GM18502 (cell line): Measurements from ENCODE around the gene CACNB3.
A peak's percentile ranks its signal among the peaks of the same experiment; 100 is the strongest.

Experiments
- ATAC-seq: cut with Tn5 transposase; IDR thresholded peaks from one replicate; pipeline ENCODE4 v1.9.1; 2021; ENCODE audit warnings: mild to moderate bottlenecking; ENCODE audit not compliant: unreplicated experiment, poor library complexity

CACNB3 gene

DNA sequence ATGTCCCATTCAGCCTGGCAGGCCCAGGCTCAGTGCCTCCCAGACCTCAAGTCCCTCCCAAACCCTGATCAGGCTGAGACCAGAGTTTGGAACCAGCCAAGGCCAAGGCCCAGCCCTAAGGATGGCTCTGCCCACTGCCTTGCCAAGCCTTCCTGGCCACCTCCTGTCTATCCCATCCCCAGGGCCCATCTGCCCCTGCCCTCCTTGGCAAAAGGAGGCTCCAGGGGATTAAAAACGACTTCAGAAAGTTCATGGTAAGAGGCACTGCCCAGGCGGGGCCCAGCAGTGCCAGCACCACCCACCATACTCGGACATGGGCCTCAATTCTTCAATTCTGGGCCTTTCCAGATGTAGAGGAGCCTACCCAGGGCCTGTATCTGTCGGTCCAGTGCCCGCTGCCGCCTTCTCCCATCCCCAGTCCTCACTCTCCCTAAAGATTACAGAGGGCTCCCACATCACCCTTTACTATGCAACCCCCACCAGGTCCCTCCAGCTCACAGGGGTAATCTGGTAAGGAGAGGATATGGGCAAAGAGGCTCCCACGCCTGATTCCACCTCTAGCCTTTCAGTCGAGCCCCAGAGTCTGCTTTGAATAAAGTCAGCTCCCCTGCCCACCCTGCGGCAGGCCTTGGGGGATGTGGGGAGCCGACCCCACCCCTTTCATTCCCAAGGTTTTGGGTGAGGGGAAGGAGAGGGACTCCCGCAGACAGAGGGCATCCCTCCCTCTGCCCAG lies 30.3 kb upstream of the CACNB3 start:
- no peak for ATAC-seq

DNA sequence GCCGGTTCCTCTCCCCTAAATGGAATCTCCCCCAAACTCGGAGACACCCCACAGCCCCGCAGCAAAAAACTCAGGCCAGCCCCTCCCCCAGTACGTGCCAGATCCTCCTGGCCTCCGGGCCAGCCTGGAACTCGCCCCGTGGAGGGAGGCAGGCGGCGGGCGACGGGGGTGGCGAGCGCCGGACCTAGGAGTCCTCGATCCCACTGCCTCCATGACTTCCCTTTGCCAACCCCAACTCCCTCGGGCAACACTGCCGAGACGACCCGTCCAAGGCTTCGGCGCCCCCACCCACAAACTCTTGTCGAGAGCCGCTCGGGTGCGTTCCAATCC lies 29.8 kb upstream of the CACNB3 start:
- ATAC-seq, result no peak

GRCh38 chr12:48788854-48789775 lies 29.2 kb upstream of the CACNB3 start, which contains the start of gene ADCY6:
Gene ADCY6, minus strand, starts transcription at chr12:48789089. Its CDS starts 5,655 bp downstream, at chr12:48783434.
- no peak for ATAC-seq

DNA sequence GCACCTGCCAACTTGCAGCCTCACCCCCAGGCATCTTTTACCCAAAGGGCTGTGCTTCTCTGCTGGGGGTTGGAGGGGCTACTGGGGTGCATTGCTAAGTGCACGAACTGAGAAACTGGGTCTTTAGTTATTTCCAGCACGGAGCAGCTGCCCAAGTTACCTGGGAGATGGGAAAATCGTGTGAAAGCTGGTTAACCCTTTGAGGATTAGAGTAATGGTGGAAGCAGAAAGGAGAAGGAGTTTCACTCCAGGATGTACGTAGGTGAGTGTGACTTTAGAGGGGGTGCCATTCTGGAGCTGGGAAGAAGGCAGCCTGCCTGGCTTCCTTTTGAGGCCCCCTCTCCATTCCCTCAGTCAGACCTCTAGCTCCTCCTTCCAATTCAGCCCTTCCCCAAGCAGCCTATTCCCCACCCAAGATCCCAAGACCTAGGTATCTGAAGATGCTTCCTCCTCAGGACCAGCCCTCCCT lies 28.4 kb upstream of the CACNB3 start:
- no peak for ATAC-seq

DNA sequence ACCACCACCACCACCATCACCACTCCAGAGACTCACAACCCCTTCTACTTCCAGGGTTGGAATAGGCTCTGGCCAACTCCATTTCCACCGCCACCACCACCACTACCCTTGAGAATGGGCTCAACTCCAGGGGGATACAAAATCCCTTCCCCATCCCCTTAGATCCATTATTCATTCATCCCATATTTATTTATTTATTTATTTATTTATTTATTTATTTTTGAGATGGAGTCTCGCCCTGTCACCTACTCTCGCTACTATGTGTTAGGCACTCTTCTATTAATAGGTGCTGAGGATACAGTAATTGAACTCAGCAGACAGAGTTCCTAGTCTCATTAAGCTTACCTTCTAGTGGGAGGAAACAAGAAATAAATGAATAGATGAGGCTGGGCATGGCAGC lies 24.6 kb upstream of the CACNB3 start:
- no peak for ATAC-seq

DNA sequence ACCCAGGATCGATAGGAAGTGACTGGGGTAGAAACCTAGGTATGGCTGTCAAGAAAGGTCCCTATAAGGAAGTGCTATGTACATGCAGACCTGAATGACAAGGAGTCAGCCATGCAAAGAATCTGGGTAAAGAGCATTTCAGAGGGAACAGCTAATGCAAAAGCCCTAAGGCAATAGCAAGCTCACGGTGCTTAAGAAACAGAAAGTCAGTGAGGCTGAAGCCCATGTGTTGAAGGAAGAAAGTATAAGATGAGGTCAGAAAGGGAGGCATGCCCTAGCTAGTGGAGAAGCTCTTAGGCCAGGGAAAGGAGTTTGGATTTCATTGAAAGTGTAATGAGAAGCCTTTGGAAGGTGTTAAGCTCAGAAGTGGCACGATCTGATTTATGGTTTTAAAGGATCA lies 23.4 kb upstream of the CACNB3 start:
- ATAC-seq, result no peak

DNA sequence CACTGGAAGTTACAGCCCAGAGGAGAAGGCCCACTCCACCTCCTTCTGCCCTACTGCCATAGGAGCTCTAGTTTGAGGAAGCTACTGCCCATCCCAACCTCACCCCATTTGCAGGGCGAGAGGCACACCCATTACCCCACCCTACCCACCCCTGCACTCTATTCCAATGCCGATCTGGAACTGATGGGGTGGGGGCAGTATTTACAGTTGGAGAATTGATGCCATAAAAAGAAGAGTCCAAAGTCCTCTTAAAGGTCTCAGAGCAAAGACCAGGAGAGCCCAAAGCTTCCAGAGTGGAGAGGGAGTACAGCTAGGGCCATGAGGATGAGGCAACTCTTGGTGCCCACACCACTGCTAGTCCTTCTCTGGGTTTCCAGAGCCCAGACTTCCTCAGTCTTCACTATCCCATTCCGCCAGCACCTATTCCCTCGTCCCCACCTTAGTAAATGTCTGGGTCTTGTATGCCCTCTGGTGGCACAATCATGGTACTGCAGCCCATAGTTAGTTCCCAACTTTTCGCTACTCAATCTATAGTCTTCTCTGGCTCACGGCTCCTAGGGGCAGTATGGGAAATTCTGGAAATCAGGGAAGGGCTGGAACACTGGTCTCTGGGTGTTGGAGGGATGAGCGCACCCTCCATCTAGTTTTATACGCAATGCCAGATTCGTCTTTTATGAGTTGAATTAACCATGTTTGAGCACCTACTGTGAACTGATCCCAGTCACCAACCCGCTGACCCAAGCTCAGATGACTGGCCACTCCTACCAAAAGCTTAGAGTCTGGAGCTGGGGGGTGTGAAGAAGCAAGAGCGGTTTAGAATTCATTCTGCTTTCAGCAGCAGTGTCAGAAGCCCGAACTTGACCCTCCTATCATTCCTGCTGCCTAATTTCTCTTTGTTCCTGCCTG lies 22.5 kb upstream of the CACNB3 start:
- ATAC-seq, result no peak

GRCh38 chr12:48796976-48797375 lies 21.3 kb upstream of the CACNB3 start:
- ATAC-seq, result no peak

DNA sequence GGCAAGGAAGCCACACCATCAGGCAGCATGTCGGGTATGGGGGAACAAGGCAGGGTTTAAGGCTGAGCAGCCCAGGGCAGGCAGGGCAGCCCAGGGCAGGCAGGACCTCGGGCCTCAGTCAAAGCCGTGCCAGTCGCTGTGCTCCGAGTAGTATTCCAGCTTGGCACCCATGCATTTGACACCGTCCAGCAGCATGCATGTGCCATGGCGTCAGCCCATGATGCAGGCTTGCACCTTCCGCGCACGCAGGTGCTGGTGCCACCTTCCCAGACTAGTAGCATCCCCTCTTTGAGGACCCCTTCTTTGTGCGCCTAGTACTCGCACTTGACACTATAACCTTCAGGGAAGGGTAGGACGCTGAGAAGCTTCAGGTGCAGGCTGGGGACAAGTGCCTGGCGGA lies 17.8 kb upstream of the CACNB3 start:
- no peak for ATAC-seq

DNA sequence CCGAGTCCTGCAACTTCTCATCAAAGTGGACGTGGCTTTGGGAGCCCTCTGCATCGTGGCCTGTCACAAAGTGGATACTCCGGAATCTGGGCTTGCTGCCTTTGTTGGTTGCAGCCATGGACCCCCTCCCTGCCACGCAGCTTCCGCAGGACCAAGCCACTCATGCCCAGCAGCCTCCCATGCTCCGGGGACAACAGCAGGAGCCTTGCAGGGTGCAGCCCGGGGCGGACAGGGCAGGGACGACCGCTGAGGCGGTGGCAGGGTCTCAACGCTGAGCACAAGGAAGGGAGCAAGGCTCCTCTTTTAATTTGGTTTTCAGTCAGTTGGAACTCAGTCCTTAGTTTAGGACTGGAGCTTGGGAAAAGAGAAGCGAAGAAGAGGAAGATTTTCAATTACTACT lies 17.3 kb upstream of the CACNB3 start:
- no peak for ATAC-seq

DNA sequence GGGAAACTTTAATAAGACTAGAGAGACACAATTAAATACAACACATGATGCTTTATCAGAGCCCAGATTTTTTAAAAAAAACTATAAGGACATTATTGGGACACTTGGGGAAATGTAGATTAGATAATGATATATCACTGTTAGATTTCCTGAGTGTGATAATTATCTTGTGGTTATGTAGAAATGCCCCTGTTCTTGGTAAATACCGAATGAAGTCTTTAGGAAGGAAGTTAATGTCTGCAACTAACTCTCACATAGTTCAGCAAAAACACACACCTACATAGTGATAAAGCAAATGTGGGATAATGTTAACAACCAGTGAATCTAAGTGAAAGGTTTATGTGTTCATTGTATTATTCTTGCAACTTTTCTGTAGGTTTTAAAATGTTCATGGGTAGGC lies 14.6 kb upstream of the CACNB3 start:
- ATAC-seq, result no peak

DNA sequence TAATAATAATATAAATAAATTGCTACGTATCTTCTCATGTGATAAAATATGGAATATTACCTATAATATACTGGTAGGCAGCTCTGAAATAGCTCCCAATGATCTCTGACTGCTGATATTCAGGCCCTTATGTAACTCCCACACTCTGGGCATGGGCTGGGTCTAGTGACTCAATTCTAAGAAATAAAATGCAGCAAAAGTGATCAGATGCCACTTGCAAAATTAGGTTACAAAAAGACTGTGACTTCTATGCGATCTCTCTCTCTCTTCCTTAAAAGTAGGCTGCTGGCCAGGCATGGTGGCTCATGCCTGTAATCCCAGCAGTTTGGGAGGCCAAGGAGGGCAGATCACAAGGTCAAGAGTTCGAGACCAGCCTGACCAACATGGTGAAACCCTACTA lies 10.3 kb upstream of the CACNB3 start:
- ATAC-seq, result no peak

DNA sequence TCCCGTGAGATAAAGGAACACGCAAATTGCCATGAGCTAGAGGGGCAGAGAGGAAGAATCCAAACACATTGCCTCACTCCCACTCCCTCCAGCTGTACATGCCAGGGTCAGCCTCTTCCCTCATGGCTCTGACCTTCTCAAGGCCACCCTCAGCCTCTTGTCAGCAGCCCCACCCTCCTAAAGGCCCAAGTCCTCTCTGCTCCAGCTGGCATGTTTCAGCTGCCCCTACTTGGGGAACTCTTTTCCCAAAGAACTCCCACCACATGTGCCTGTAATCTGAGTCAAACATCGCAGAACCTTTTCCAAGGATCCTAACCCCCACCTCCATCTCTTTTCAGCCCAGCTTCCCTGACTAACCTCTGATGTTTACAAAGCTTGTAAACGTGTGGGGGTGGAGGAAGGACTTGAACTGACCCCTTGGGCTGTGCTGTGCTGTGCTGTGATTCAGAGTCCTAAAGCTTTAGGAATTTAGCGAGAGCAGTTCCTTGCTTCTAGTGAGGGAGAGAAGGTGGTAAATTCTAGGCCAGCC lies 7.3 kb upstream of the CACNB3 start:
- no peak for ATAC-seq

DNA sequence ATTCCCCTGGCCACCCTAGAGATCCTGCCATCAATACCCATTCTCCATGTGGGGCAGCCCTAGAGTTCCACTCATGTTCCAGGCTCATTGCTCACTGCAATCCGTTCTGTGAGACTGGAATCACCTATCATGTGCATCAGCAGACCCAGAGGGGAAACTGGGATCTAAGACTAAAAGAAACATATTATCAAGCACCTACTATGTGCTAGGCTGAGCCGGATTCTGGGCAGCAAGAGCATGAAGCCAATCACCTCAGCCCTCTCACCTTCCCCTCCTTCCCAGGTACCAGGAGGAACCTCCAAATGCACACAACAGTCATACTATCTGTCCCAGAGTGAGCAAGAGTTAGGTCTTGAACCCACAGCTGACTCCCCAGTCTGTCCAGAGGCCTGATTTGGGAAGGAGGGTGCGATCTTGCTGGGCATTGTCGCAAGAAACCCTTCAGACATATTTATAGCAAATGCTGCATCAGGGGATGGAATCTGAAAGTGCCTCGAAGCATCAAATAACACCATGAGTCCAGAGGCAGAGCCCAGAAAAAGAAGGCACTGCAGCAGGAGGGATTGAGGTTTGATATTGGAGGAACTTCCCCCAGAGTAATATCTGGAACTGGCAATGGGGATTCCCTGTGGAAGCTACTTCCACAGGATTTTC lies 6.7 kb upstream of the CACNB3 start:
- ATAC-seq, result no peak

DNA sequence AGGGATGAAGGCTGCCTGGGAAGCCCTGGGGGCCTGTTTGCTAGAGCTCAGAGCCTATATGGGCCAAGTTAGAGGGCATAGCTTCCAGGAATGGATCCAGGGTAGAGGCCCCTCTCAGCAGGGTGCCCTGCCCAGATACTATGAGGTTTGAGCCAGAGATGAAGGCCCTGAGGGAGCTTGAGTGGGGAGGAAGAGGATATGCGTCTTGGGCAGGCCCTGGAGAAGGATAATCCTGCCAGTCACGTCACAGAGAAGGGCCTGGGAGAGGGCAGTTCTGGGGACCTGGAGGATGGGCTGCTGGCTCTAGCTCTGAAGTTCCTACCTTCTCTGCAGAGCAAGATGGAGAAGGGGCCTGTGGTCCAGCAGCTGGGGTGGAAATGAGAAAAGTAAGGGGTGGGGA lies 5.9 kb upstream of the CACNB3 start:
- no peak for ATAC-seq

DNA sequence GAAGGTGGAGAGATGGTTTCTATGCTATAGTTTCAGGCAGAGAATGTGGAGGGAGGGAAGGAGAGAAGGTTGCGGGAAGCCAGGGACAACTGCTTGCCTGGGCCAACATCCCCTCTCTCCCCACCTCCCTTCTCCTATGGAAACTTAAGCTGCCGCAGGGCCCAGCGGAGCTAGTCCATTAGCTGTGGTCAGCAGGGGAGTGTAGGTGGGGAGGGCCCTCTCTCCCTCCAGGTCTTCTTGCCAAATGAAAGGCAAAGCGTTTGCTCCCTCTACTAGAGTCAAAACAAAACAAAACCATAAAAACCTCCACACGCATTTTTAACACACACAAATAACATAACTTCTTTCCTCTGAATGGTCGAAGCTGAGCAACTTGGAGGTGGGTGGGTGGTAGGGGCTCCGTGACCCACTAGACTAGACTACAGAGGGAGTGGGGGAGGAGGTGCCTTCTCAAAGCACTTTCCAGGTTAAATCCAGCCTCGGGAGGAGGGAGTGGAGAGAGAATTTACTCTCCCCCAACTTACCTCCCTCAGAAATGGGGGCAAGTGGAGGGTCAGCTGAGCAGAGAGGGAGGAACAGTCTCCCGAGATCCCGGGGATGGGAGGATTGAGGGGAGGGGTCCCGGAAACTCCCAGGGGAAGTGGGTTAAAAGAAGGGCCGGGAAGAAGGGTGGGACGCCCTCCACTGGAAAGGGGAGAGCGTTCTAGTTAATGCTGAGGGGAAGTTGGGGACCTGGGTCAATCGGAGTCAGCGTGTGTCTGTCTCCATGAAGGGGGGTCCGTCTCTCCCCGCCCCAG lies 4.6 kb upstream of the CACNB3 start:
- no peak for ATAC-seq

- peak; percentile 82 for ATAC-seq
These were observed 3.8 kb upstream of the CACNB3 start for GRCh38 chr12:48814262-48815125.
